IPS-18c (cell line): ENCODE data around the gene HNRNPAB.
"Not testable (repeated sequence)": the region's sequence is repeated elsewhere in the genome, so short reads cannot be mapped to it uniquely, and the experiment has no call there.

Experiments used
- H3K4me3 ChIP-seq: 2 replicates; pipeline ENCODE4 v1.7.0; 2013; ENCODE audit warnings: low read depth, mild to moderate bottlenecking, low read length, moderate library complexity; ENCODE audit not compliant: insufficient read depth
- H3K9me3 ChIP-seq: one replicate; pipeline ENCODE4 v1.6.1; 2013; ENCODE audit warnings: mild to moderate bottlenecking, low read length, moderate library complexity; ENCODE audit not compliant: control insufficient read depth, insufficient read depth

Gene HNRNPAB

DNA sequence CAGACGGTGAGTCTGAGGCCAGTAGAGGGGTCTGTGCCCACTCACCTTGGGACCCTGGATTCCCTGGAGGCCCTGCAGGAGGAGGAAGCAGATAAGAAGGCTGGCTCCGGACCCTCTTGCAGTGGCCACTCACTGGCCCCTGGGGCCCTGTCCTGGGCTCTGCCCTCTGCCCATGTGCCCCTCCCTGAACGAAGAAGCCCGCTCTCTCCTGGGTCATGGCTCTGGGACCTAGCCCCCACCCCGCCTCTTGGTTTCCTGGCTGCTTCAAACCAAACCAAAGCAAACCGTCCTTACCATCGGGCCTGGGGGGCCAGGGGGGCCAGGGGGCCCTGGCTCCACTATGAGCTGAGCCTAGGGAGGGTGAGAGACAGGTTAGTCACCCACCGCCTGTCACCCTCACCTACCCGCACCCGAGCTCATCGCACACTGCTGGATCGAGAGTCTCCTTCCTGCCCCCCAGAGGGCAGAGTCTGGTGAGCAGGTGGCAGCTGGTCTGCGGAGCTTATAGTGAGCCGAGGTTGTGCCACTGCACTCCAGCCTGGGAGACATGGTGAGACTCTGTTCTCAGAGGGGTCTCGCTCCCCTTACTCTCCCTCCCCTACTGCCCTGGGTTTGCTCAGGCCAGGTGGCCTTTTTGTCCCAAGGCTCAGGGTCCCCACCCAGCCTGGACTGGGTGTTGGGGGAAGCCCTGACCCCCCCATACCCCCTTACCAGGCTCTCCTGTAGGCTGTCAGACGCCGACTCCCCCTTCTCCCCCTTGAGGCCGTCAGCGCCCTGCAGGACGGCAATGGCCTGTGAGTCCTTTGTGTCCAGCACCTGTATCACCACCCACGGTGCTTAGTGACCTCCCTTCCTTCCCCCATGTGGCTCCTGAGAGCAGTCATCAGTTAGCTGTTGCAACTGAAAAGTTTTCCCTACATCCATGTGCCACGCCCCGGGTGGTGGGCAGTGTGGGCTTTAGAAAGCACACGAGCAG lies 43.4 kb downstream of the HNRNPAB start:
- Histone ChIP-seq H3K4me3 (no peak overlapping the region), H3K9me3 (no peaks in the 10 kb centered on the region)

DNA sequence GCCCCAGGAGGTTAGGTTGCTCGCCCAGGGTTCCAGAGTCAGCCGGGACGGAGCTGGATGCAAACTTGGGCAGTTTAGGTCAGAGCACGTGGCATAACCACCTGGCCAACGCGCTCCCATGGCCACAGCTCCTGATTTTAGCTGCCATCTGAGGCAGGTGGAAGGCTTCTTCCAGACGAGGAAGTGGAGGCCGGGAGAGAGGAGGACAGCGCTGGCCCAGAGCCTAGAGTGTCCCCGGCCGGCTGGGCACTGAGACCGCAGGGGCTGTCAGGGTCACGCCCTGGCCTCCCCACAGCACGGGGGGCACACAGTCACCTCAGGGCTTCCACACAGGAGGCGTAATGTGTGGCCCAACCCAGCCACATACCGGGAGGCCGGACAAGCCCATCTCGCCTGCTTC lies 44.4 kb downstream of the HNRNPAB start:
- H3K9me3 ChIP-seq = no peaks in the 10 kb centered on the region
- no peak overlapping the region for H3K4me3 ChIP-seq

DNA sequence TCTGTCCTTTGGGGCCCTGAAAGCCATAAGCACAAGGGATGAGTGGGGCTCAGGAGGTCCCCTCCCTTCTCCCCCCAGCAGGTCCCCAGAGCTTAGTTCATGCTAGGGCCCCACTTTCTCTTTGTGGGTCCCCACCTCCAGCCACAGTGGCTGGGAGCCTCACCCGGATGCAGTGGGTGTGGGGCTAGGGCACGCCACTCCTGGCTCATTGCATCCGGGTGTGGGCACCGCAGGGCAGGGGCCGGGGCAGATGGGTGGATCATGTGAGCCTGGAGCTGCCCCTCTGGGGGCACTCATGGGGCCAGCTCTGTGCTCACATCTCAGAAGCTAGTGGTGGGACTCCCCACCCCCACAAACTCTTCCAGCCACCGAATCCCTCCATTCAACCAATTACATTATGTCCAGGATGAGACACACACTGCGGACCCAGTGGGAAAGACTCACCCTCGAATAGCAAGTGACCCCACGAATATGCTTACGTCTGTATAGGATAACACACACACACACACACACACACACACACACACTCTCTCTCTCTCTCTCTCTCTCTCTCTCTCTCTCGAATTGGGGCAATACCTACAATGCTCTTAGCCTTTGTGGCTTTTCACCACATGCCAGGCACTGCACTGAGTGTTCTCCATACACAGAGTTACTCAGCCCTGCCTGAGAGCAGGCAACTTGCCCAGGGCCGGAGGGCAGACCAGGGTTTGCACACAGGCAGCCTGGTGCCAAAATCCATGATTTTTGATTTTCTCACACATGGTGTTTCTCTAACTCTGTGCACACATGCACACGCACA lies 45.1 kb downstream of the HNRNPAB start:
- Histone ChIP-seq H3K9me3 (peaks cover 3% of the 10 kb centered on the region), H3K4me3 (no peak overlapping the region)

DNA sequence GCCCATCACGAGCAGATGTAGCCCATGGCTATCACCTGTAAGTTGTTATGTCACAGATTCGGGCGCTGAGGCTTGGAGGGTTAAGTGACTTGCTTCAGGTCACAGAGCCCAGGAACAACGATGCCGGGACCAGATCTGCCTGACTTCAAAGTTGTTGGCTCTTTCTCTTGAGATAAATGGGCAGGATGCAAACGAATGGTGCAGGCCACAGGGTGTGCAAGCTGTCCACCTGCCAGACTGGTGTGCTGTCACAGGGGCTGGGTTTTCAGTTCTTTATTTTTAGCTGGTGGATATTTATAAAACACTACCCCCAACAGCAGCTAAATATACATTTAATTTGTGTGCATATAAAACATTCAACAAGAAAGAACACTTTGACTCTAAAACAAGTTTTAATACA lies 45.9 kb downstream of the HNRNPAB start:
- H3K9me3 ChIP-seq = peaks cover 4% of the 10 kb centered on the region
- H3K4me3 ChIP-seq = no peak overlapping the region

DNA sequence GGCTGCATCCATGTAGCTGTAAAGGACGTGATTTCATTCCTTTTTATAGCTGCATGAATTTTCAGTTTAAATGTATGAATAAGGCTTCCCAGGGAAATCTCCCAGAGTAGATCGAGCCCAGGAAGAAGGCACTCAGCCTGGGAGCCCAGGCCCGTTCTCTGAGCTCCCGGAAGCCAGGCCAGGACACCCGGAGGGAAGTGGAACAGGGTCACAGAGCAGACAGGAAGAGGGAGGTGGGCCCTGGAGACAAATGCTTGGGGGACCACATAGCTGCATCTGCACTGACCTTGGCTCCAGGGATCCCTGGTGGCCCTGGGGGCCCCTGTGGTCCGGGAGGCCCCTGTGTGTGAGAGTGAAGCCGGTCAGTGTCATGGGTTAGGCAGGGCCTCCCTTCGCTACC lies 47.9 kb downstream of the HNRNPAB start:
- Histone ChIP-seq H3K9me3 (peaks cover 4% of the 10 kb centered on the region), H3K4me3 (no peak overlapping the region)

DNA sequence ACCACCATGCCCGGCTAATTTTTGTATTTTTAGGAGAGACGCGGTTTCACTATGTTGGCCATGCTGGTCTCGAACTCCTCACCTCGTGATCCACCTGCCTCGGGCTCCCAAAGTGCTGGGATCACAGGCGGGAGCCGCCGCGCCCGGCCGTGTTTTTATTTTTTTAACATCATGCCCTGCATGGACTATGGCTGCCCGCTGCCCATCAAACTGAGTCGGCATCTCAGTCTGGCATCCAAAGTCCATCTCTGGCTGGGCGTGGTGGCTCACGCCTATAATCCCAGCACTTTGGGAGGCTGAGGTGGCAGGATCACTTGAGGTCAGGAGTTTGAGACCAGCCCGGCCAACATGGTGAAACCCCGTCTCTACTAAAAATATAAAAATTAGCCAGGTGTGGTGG lies 49.3 kb downstream of the HNRNPAB start:
- H3K9me3 ChIP-seq, H3K4me3 ChIP-seq: not testable (repeated sequence)

DNA sequence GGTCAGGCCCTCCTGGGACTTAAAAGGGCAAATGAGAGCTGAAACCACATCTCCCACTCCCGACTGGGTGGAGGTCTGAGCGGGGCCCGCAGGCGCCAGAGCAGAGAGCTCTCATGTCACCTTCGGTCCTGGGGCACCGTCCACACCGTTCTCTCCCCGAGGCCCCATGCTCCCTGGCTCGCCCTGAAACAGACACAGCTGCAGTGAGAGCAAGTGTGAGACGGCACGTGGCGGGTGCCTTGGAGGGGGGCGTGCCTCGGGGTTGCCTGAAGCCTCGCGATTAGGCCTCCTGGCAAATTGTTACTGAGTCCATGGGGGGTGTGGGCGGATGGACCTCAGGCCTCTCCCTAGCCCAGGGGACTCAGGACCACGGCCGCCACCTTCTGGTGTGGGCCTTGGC lies 52.4 kb downstream of the HNRNPAB start:
- Histone ChIP-seq H3K4me3 (no peak overlapping the region), H3K9me3 (peaks cover 4% of the 10 kb centered on the region)

DNA sequence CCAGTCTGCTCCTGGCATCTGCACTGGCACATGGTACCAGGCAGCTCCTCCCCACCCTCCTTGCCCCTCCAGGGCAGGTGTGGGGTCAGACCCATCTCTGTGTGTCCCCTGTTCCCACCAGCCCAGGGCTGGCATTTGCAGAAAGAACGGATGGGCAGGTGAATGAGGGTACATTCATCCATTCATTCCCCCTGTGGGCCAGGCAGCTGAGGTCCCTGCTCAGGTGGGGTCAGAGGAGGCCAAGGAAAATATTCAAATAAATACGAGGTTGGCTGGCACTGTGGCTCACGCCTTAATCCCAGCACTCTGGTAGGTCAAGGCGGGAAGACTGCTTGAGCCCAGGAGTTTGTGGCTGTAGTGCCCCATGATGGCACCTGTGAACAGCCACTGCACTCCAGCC lies 53.3 kb downstream of the HNRNPAB start:
- Histone ChIP-seq H3K4me3 (no peak overlapping the region), H3K9me3 (peaks cover 4% of the 10 kb centered on the region)

DNA sequence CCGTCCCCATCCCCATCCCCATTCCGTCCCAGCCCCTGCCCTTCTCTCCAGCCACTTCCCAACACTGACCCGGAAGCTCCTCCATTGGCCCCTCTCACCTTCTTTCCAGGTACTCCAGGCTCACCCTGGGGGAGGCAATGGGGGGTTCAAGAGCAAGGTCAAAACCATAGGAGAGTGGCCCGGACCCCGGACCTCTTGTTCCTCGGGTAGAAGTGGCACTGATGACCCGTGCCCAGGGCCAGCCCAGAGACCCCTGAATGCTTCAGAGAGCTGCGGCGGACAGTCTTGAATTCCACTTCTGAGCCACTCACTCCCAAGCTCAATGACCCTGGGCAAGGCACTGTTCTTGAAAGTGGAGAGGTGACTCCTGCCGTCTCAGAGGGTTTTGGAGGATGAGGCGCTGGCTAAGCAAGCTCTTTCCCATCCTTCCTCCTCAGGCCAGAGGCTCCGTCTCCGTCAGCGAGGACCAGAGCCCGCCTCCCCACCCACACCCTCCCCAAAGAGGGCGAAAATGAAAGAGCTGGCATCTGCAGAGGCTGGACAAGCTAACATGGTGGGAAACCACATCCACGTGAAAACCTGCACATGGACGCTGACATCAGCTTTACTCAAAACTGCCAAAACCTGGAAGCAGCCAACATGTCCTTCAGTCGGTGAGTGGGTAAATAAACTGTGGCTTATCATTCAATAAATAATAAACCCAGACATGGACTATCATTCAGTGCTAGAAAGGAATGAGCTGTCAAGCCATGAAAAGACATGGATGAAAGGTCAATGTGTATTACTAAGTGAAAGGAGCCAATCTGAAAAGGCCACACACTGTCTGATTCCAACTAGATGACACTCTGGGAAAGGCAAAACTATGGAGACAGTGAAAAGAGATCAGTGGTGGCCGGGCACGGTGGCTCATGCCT lies 55.5 kb downstream of the HNRNPAB start:
- no peak overlapping the region for H3K4me3 ChIP-seq
- no peaks in the 10 kb centered on the region for H3K9me3 ChIP-seq
